ENCODE measurements around the gene TAS2R1.

TAS2R1 gene

GRCh38 chr5:9632495-9632894 lies 2.3 kb upstream of the TAS2R1 start:
- no peak overlapping the region for H3K4me3 Mint-ChIP-seq
- H3K36me3 Mint-ChIP-seq (ENCODE audit: low read depth) = no peaks in the 10 kb centered on the region
- no peaks in the 10 kb centered on the region for H3K4me1 Mint-ChIP-seq (ENCODE audit: low read depth)
- no peaks in the 10 kb centered on the region for H3K9me3 Mint-ChIP-seq
- H3K27me3 Mint-ChIP-seq = no peaks in the 10 kb centered on the region
- no peak overlapping the region for H3K27ac Mint-ChIP-seq

- Mint-ChIP-seq H3K27ac (no peak overlapping the region), H3K4me1 (ENCODE audit: low read depth) (no peaks in the 10 kb centered on the region), H3K9me3 (no peaks in the 10 kb centered on the region), H3K27me3 (peaks cover 5% of the 10 kb centered on the region), H3K36me3 (ENCODE audit: low read depth) (no peaks in the 10 kb centered on the region), H3K4me3 (no peak overlapping the region)
Observed at GRCh38 chr5:9627541-9627940, 2.6 kb downstream of the TAS2R1 start.

DNA sequence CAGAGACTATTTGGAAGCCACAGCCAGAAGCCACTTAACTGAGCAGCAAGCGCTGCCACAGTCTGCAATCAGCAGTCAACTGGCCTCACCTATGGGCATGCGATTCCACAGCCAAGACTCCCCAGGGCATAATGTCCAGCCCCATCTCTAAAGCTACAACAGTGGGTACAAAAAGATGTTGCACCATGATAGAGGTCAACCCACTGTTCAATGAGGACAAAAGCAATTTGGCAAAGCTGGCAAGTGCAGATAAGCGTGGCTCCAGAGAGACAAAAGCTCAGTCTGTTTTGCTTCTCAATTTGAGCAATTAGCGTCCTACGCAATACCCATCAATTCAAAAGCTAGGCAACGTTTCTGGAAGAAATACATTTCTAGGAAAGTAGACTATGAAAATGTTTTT lies 3.2 kb downstream of the TAS2R1 start:
- H3K9me3 Mint-ChIP-seq = no peaks in the 10 kb centered on the region
- no peak overlapping the region for H3K27ac Mint-ChIP-seq
- peaks cover 5% of the 10 kb centered on the region for H3K27me3 Mint-ChIP-seq
- H3K36me3 Mint-ChIP-seq (ENCODE audit: low read depth) = no peaks in the 10 kb centered on the region
- H3K4me1 Mint-ChIP-seq (ENCODE audit: low read depth) = no peaks in the 10 kb centered on the region
- no peak overlapping the region for H3K4me3 Mint-ChIP-seq

DNA sequence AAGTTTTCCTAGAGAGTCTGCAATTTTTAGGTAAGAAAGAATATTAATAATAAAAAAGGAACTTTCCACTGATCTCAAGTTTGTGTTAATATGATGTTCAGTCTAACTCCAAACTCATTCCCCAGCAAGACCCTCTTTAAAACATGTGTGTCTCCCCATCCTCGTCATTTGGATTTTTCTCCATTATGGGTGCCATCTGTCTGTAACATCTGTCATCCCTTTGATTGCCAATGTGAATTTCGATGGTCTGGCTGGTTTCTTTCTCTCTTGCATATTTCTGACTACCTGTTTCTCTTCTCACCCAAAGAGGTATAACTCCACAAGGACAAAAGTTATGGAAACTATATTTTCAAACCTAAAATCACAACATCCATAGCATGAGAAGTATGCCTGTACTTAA lies 4.4 kb downstream of the TAS2R1 start:
- Mint-ChIP-seq H3K27ac (no peak overlapping the region), H3K27me3 (peaks cover 5% of the 10 kb centered on the region), H3K36me3 (ENCODE audit: low read depth) (no peaks in the 10 kb centered on the region), H3K4me1 (ENCODE audit: low read depth) (no peaks in the 10 kb centered on the region), H3K4me3 (no peak overlapping the region), H3K9me3 (no peaks in the 10 kb centered on the region)

DNA sequence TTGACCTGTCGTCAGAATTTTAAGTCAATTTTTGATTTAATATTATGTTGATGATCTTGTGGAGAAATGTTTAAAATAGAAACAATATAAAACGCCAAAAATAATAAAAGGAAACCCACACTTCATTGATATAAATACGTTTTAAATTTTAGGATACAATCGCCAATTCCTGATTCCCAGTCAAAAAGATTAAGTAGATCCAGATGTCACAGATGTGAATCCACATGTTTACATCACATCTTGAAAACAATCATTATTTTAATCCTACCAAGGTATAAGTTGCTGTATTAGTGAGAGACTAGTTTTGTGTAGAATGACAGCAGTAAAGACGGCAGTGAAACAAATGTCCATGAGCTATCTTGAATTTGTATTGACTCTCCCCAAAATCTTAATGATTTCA lies 4.9 kb downstream of the TAS2R1 start:
- no peaks in the 10 kb centered on the region for H3K4me1 Mint-ChIP-seq (ENCODE audit: low read depth)
- H3K27ac Mint-ChIP-seq = no peak overlapping the region
- H3K9me3 Mint-ChIP-seq = no peaks in the 10 kb centered on the region
- no peaks in the 10 kb centered on the region for H3K36me3 Mint-ChIP-seq (ENCODE audit: low read depth)
- peaks cover 5% of the 10 kb centered on the region for H3K27me3 Mint-ChIP-seq
- no peak overlapping the region for H3K4me3 Mint-ChIP-seq

GRCh38 chr5:9624196-9624947 lies 5.8 kb downstream of the TAS2R1 start:
- Mint-ChIP-seq H3K27me3 (peaks cover 5% of the 10 kb centered on the region), H3K27ac (no peak overlapping the region), H3K36me3 (ENCODE audit: low read depth) (no peaks in the 10 kb centered on the region), H3K4me3 (no peak overlapping the region), H3K9me3 (no peaks in the 10 kb centered on the region), H3K4me1 (ENCODE audit: low read depth) (no peaks in the 10 kb centered on the region)

DNA sequence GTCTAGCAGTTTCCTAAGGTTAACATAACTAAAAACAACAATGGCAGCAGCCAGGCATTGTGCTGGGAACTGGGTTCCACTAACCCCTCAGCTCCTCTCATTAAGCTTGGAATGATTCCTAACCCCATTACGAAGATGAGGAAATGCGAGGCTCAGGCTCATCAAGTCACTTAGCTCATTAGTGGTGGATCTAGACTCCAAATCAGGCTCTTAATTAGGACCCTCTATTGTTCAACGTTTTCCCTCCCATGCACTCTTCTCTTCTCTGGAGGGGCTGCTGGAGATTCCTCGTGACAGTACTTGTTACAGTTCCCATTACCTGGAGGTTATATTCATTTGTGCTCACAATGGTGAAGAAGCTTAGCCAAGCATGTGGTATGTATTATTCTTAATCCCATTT lies 6.5 kb downstream of the TAS2R1 start:
- Mint-ChIP-seq H3K27ac (no peak overlapping the region), H3K4me1 (ENCODE audit: low read depth) (no peaks in the 10 kb centered on the region), H3K27me3 (peaks cover 5% of the 10 kb centered on the region), H3K4me3 (no peak overlapping the region), H3K36me3 (ENCODE audit: low read depth) (no peaks in the 10 kb centered on the region), H3K9me3 (no peaks in the 10 kb centered on the region)

- peaks cover 5% of the 10 kb centered on the region for H3K27me3 Mint-ChIP-seq
- no peak overlapping the region for H3K27ac Mint-ChIP-seq
- H3K9me3 Mint-ChIP-seq = no peaks in the 10 kb centered on the region
- no peaks in the 10 kb centered on the region for H3K36me3 Mint-ChIP-seq (ENCODE audit: low read depth)
- no peak overlapping the region for H3K4me3 Mint-ChIP-seq
- no peaks in the 10 kb centered on the region for H3K4me1 Mint-ChIP-seq (ENCODE audit: low read depth)
Observed at GRCh38 chr5:9622971-9623421, 7.2 kb downstream of the TAS2R1 start.

- H3K4me3 Mint-ChIP-seq = no peak overlapping the region
- no peaks in the 10 kb centered on the region for H3K36me3 Mint-ChIP-seq (ENCODE audit: low read depth)
- no peak overlapping the region for H3K27ac Mint-ChIP-seq
- no peaks in the 10 kb centered on the region for H3K9me3 Mint-ChIP-seq
- no peaks in the 10 kb centered on the region for H3K4me1 Mint-ChIP-seq (ENCODE audit: low read depth)
- H3K27me3 Mint-ChIP-seq = peaks cover 5% of the 10 kb centered on the region
Observed at GRCh38 chr5:9621379-9621903, 8.7 kb downstream of the TAS2R1 start.

DNA sequence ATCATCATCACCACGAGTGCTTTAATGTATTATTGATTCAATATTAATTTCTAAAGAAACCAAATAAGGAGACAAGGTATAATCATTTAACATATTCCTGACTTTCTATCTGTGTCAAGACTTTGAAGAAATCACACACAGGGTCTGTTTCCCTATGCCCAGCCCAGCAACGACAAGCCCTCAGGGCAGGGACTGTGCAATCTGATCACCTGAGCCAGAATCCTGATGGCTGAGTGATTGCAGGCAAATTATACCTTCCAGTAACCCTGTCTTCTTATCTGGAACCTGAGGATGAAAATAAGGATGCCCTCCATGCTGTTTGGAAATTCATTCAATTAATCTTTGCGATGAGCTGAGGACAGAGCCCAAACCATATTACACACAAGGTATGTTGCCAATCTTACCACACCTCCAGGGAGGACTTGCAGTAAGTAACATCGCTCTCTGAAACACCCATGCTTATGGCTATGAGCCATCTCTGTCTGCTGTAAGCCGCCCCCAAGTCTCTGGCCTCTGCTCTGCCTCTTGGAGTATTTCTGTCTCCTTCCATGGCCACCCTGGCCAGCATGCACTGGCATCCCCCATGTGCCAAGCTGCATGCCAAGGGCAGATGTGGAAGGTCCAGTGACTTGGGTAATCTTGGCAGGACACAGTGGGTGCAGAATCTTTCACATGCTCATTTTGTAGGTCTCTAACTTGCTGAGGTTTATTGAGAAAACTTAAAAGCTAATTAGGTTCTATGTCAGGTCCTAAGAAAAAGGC lies 10.6 kb downstream of the TAS2R1 start:
- Mint-ChIP-seq H3K4me3 (no peak overlapping the region), H3K9me3 (peaks cover 3% of the 10 kb centered on the region), H3K4me1 (ENCODE audit: low read depth) (no peaks in the 10 kb centered on the region), H3K36me3 (ENCODE audit: low read depth) (no peaks in the 10 kb centered on the region), H3K27ac (no peak overlapping the region), H3K27me3 (peaks cover 5% of the 10 kb centered on the region)

DNA sequence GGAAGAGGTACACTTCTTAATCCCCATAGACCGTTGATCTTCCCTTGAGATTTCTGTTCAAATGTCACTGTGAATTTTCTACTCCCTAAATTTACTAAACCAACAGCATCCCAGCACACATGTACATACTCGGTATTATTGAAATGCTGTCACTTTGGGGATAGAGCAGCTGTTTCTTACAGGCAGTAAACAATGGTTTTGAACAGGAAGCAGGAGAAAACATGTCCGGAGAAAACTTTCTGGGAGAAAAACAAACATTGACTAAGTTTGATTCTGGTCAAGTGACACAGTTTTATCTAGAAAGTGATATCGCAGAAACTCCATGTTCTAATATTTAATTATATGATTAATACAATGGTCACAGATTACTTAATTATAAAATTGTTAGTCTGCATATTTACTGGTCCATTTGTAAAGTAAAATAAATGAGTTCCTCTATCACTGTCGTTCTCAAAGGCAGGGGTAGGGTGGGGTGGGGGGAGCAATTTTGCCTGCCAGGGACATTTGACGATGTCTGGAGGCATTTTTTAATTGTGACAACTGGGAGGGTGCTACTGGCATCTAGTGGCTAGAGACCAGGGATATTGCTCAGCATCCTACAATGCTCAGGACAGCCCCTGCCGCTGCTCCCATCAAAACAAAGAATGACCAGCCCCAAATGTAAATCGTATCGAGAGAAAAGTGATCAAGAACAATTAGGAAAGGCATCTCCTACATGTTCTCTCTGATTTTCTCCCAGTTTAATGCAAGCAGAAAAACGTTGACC lies 12.2 kb downstream of the TAS2R1 start:
- Mint-ChIP-seq H3K9me3 (peaks cover 5% of the 10 kb centered on the region), H3K27me3 (no peaks in the 10 kb centered on the region), H3K4me1 (ENCODE audit: low read depth) (no peaks in the 10 kb centered on the region), H3K27ac (no peak overlapping the region), H3K36me3 (ENCODE audit: low read depth) (no peaks in the 10 kb centered on the region), H3K4me3 (no peak overlapping the region)

- Mint-ChIP-seq H3K36me3 (ENCODE audit: low read depth) (no peaks in the 10 kb centered on the region), H3K4me1 (ENCODE audit: low read depth) (no peaks in the 10 kb centered on the region)
Observed at GRCh38 chr5:9617221-9617620, 12.9 kb downstream of the TAS2R1 start.

DNA sequence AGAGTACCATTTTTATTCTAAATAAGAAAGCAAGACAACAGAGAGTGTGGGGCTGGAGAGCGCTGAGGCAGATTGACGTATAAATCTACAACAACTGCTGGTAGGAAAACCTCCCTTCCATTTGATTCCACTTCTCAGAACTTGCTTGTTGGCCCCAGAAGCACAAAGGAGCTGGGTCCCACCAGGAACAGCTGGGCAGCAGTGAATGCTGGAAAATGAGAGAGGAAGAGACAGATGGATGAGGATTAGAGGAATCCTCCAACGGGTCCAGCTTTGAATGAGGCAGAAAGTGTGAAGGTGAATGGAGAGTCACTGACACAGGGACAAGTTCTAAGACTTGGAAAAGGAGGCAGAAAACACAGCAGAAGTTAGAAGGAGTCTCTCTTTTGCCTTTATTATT lies 14.8 kb downstream of the TAS2R1 start:
- Mint-ChIP-seq H3K27ac (no peak overlapping the region), H3K27me3 (no peaks in the 10 kb centered on the region), H3K36me3 (ENCODE audit: low read depth) (no peaks in the 10 kb centered on the region), H3K4me3 (no peak overlapping the region), H3K9me3 (peaks cover 17% of the 10 kb centered on the region), H3K4me1 (ENCODE audit: low read depth) (no peaks in the 10 kb centered on the region)

More at GRCh38 chr5:9617221-9617620, 12.9 kb downstream of the TAS2R1 start:
- no peaks in the 10 kb centered on the region for H3K27me3 Mint-ChIP-seq
- no peak overlapping the region for H3K27ac Mint-ChIP-seq
- H3K9me3 Mint-ChIP-seq = peaks cover 9% of the 10 kb centered on the region
- no peak overlapping the region for H3K4me3 Mint-ChIP-seq

DNA sequence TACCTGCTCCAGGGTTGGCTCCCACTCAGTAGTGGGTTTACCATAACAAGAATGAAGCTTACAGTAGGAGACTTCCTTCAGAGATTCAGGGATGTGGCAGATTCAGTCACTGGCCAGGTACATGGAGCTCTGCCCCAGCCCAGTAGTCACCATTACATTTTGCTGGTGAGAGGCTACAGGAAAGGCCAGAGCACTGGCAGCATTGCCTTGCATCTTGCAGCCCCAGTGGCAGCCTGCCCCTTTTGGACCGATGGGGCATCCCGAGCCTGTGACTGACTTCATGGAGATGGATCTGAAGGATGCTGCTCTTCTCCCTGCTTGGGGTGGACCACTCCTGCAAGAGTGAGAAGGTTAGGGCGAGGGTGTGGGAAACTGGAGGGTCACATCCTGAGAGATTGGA lies 16.8 kb downstream of the TAS2R1 start:
- no peak overlapping the region for H3K4me3 Mint-ChIP-seq
- H3K36me3 Mint-ChIP-seq (ENCODE audit: low read depth) = no peaks in the 10 kb centered on the region
- peaks cover 17% of the 10 kb centered on the region for H3K9me3 Mint-ChIP-seq
- H3K4me1 Mint-ChIP-seq (ENCODE audit: low read depth) = no peaks in the 10 kb centered on the region
- no peaks in the 10 kb centered on the region for H3K27me3 Mint-ChIP-seq
- H3K27ac Mint-ChIP-seq = no peak overlapping the region

- Mint-ChIP-seq H3K27me3 (no peaks in the 10 kb centered on the region), H3K4me1 (ENCODE audit: low read depth) (no peaks in the 10 kb centered on the region), H3K9me3 (peaks cover 17% of the 10 kb centered on the region), H3K27ac (no peak overlapping the region), H3K36me3 (ENCODE audit: low read depth) (no peaks in the 10 kb centered on the region), H3K4me3 (no peak overlapping the region)
Observed at GRCh38 chr5:9610969-9611368, 19.2 kb downstream of the TAS2R1 start.
